Adrenal gland (tissue), 5 donors: ENCODE measurements around the gene C10orf90.

Experiments
- POLR2A ChIP-seq, 2 donors: fragments of 450-650 bp; IDR thresholded peaks; one replicate each; pipeline ENCODE4 v1.6.1; 2017; ENCODE audit warnings: antibody characterized with exemption in 2 of 2, mild to moderate bottlenecking in 2 of 2, moderate library complexity in 1 of 2
- TF ChIP-seq, protein P1 (sequence below), 6 experiments: fragments of 450-650 bp in 4 of 6; fragments of 200-600 bp in 2 of 6; sonication (generic) in 1 of 6; IDR thresholded peaks; 1 replicate in 5 of 6; 2 replicates in 1 of 6; pipeline versions ENCODE4 v1.5.1 to v1.8.0; 2016 to 2021; ENCODE audit warnings: antibody characterized with exemption in 6 of 6, mild to moderate bottlenecking in 2 of 6, moderate library complexity in 1 of 6
- donor health status: DM: no; HTN: no; CAD: no.

DNA sequence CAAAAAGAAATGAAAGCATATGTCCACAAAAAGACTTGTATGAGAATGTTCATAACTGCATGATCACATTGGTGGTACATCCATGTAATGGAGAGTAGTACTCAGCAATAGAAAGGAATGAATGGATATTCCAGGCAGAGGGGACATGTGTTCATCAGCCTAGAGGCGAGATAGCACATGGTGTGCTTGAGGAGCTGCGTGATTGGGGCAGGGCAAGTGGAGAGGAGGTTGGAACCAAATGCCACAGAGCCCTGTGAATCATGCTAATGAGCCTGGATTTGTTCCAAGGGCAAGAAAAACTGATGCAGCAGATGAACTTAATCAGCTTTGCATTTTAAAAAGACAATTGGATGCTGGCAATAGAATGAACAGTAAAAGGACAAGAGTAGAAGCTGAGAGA lies 73.3 kb downstream of the C10orf90 start:
- TF ChIP-seq, protein P1, sequence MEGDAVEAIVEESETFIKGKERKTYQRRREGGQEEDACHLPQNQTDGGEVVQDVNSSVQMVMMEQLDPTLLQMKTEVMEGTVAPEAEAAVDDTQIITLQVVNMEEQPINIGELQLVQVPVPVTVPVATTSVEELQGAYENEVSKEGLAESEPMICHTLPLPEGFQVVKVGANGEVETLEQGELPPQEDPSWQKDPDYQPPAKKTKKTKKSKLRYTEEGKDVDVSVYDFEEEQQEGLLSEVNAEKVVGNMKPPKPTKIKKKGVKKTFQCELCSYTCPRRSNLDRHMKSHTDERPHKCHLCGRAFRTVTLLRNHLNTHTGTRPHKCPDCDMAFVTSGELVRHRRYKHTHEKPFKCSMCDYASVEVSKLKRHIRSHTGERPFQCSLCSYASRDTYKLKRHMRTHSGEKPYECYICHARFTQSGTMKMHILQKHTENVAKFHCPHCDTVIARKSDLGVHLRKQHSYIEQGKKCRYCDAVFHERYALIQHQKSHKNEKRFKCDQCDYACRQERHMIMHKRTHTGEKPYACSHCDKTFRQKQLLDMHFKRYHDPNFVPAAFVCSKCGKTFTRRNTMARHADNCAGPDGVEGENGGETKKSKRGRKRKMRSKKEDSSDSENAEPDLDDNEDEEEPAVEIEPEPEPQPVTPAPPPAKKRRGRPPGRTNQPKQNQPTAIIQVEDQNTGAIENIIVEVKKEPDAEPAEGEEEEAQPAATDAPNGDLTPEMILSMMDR (IDR thresholded peaks at IDR 0.05): no peak
- no peak for TF ChIP-seq POLR2A (IDR thresholded peaks at IDR 0.05)
